Activated T-cell treated with anti-CD3 and anti-CD28 coated beads for 4 hours (primary cell): ENCODE measurements around the gene BOD1L1.

Source experiments
- DNase-seq: peaks from one replicate; pipeline ENCODE4 v3.0.0-alpha.2; 2020

The BOD1L1 gene

DNA sequence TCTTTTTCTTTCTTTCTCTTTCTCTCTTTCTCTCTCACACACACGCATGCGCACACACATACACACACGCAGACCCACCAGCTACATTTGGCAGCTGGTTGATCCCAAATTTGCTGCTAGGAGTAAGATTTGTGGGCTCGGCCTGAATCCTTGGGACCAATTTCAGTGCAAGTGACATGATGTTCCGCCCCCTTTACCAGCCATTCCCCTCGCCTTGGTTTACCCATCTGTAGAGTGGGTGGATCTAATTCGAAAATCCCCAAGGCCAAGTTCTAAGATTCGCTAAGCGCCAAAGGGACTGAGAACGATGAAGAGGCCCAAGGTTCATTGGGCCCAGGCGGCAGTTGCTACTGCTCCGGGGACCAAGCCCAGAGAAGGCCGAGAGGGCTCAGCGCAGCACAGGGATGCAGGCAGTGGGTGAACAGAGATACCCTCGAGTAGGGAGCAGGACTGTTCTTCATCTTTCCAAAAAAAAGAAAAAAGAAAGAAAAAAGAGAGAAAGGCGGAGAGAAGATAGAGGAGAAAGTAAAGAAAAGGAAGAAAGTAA lies 89.0 kb downstream of the BOD1L1 start:
- no peak for DNase-seq

GRCh38 chr4:13537832-13538177 lies 89.7 kb downstream of the BOD1L1 start:
- no peak for DNase-seq

- no peak for DNase-seq
These were observed 90.3 kb downstream of the BOD1L1 start for GRCh38 chr4:13537011-13537831.

GRCh38 chr4:13536607-13537006 lies 90.9 kb downstream of the BOD1L1 start:
- DNase-seq, result no peak

- DNase-seq, result no peak
These were observed 91.7 kb downstream of the BOD1L1 start for GRCh38 chr4:13535708-13536361.

DNA sequence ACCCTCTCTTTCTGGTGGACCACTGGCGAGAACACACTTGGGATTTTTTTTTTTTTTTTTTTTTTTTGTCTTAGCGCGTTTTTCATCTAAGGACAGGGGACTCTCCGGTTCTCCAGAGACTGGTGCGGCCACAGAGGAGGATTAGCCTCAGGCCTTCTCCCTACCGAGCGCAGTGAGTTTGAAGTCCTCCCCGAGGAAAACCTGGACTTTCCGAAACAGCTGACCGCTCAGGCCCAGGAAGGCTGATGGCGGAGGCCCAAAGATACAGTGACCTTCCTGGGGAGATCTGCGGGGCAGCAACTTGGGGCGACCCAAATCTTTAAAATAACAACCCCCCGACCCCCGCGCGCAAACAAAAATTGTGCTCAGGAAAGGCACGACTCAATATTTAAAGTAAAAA lies 92.4 kb downstream of the BOD1L1 start:
- DNase-seq, result no peak

- no peak for DNase-seq
These were observed 93.0 kb downstream of the BOD1L1 start for GRCh38 chr4:13534344-13535063.

- DNase-seq, result no peak
These were observed 93.7 kb downstream of the BOD1L1 start for GRCh38 chr4:13533670-13534343.

DNA sequence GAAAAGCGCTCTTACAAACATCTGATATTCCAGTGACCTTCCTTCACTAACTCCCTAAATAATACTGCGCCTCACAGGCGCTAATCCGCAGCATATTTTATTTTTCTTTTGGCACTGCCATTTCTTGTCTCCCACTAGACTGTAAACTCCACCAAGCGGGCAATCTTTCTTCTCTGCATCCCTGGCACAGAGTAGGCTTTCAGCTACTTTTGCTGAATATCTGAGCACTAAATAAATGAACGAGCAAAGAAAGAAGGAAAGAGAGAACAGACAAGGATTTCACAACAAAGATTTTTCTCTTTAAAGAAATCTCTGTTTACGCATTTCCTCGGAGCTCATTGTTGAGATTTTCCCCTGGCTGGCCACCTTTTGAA lies 95.9 kb downstream of the BOD1L1 start:
- no peak for DNase-seq

- DNase-seq, result no peak
These were observed 96.5 kb downstream of the BOD1L1 start for GRCh38 chr4:13530823-13531624.

- DNase-seq, result no peak
These were observed 98.2 kb downstream of the BOD1L1 start for GRCh38 chr4:13529128-13529919.

DNA sequence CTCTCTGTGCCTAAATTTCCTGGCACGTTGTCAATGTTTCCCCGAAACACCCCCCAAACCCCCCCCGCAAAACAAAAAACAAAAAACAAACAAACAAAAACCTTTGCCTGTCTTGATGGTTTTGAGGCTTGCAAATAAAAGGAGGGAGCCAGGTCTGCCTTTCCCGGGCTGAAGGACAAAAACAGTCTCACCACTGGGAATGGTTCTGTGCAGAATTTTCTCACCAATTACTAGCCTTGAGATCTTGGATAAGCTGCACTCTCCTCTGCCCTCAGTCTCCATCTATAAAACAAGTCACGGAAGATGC lies 98.8 kb downstream of the BOD1L1 start:
- DNase-seq, result no peak

DNA sequence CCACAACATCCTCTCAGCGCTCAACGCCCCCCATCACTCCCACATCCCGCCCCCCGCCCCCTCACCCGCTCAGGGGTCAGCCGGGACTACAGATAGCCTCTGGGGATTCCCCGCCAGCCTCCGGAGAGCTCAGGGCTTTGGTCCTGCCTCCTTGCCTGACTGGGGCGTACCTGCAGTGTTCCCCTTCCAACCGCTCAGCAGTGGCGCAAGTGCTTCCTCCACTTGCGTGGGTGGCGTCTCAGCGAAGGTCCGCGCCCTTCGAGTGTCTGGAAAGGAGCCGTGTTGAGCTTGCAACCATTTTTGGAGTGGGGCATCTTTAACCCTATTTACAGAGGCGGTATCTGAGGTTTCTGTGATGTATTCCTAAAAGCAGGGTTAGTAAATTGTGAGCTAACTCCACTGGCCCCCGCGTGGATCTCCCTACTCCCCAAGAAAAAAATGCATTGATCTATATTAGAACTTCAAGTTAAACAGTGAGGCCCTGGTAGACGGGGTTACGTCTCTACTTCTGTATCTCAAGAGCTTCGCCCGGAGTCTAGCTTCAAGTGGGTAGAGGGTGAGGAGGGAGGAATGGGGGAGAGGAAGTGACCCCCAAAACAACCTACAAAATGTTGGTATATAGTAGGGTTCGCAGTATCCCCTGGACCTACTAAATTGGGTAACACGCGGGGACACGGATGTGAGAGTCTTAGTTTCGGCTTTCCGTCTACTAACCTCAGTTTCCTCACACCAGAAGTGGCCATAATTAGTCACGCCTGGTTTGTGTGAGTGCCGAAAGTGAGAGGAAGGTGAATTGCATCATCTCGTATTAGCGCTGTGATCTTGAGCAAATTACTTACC lies 99.3 kb downstream of the BOD1L1 start:
- DNase-seq, result no peak

DNA sequence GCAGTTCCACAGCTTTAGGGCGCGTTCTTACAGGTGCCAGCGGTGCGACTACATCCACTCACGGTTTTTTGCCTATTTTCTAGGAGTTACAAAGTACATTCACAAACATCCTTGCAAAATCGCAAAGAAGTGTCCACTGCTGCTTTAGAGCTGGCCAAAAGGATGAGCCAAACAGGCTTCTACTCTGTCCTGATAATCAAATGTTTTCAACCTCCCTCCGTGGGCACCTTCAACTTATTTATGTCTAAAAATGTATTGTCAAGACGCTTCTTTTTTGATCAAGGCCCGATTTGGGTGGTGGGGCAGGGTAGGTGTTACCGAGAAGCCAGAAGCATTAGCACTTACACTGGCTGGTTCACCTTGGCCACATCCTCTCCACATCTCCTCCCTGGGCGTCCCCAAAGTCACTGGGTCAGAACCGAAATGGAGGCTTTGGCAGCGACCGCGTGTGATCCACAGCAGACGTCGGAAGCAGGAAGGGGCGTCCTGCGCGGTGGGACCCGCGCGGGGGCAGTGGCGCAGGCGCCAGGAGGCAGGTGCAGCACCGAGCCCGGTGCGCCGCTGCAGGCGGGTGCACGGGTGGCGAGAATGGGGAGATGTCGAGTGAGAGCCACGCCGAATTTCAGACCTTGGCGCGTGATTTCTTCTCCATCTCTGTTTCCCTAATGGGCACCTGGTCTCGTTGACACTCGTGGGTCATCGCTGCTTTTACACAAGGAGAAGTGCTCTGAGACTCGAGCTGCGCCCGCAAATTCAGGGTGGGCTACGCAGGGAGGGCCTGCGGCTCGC lies 100.1 kb downstream of the BOD1L1 start:
- no peak for DNase-seq

GRCh38 chr4:13526658-13527057 lies 100.9 kb downstream of the BOD1L1 start:
- DNase-seq, result no peak

DNA sequence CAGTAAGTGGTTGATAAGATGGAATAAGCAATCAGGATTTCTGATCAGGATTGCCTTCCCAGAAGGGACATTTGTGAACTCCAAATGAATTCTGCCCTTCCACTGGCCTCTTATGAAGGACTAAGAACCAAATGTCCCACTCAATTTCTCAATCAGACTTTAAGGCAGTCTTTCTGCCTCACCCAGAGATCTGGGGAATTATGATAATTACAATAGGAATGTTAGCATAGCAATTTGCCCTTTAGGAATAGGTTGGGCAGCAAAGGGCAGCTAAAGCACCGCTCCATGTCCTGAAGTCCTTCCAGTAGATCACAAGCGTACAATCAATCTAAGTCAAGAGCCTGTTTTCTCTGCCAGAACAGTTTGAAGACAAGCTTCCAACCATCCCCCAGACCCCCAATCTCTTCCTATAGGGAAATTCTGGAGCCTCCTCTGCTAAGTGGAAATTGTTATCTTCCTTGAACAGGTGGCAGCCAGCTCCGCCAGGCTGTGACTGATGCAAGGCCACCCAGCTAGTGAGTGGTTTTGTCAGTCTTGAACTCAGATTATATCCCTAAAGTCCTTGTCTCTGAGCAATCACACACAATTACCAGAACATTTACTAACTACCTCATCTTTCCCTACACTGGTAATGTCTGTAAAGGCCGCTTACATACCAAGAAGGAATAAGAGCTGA lies 101.8 kb downstream of the BOD1L1 start:
- no peak for DNase-seq

DNA sequence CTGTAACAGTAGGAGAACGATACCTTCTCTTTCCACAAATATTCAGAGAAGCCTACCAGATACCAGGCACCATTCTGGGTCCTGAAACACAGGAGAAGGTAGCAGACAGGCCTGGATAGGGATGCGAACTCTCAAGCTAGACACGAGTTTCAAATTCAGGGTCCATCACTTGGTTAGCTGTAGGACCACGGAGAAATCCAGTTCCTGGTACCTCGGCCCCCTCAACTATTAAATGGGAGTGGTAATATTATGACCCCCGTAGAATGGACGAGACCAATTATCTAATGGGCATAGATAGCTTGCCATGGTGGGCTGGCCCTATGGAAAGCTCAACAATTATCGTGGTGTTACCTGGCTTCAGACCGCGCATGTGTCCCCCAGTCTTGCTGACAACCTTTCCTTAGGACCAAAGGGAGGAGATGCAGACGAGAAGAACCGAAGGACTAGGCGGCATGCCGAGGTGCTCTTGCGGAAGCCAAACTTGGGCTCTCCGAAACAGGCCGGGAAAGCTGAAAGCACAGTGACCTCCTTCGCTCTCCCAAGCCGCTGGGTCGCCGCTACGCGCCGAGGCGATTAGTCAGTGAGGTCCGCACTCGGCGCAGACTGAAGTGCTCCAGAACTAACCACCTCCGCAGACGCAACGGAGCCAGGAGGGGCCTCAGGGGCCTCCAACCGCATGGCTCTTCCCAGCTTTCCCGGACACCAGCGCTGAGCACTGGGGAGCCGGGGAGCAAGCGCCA lies 102.9 kb downstream of the BOD1L1 start:
- no peak for DNase-seq
